Uterus (tissue), 4 donors: ENCODE measurements around the gene CKAP5. TPM values are rescaled to one million over a fixed set of nuclear protein-coding genes. Genes with fewer than 3 reads are reported as not detected.
A peak's percentile ranks its signal among the peaks of the same experiment; 100 is the strongest.

ENCODE experiments used
- DNase-seq, 2 donors: peaks; one replicate each; pipeline ENCODE4 v3.0.0-alpha.2; 2019 to 2020
- H3K27ac ChIP-seq, 2 donors: fragments of 200-600 bp; sonication (generic); 1 replicate in 1 of 2; 2 replicates in 1 of 2; pipeline ENCODE4 v1.5.1; 2016 to 2018
- H3K27me3 ChIP-seq, 2 donors: fragments of 200-600 bp; sonication (generic); one replicate each; pipeline ENCODE4 v1.5.1; 2018 to 2019; ENCODE audit warnings: control low read depth in 1 of 2
- H3K36me3 ChIP-seq, 2 donors: fragments of 200-600 bp; sonication (generic); one replicate each; pipeline ENCODE4 v1.5.1; 2019; ENCODE audit warnings: control low read depth in 1 of 2
- H3K4me1 ChIP-seq, 2 donors: fragments of 200-600 bp; sonication (generic); one replicate each; pipeline ENCODE4 v1.5.1; 2018 to 2019; ENCODE audit warnings: control low read depth in 1 of 2
- H3K4me3 ChIP-seq, 2 donors: fragments of 200-600 bp; sonication (generic); 1 replicate in 1 of 2; 2 replicates in 1 of 2; pipeline ENCODE4 v1.5.1; 2018 to 2019; ENCODE audit warnings: mild to moderate bottlenecking in 1 of 2
- H3K9me3 ChIP-seq, 2 donors: fragments of 200-600 bp; sonication (generic); one replicate each; pipeline ENCODE4 v1.5.1; 2019; ENCODE audit warnings: control low read depth in 1 of 2
- POLR2A ChIP-seq, 2 donors: fragments of 450-650 bp; IDR thresholded peaks; one replicate each; pipeline ENCODE4 v1.6.1; 2016; ENCODE audit warnings: antibody characterized with exemption in 2 of 2, mild to moderate bottlenecking in 1 of 2, moderate library complexity in 1 of 2
- intact Hi-C: fragments of 100-400 bp; cut with DNase I; formaldehyde crosslinking; loops from one replicate; pipeline ENCODE4 v1.15.1; 2023; ENCODE audit warnings: low total_unique reads
- total RNA-seq, 4 donors: library from RNA; depleted of rRNA in 3 of 4; stranded (reverse); fragments of >200 nt in 3 of 4; gene quantifications; one replicate each; pipeline versions ENCODE4 v1.1.0 to v1.2.4, GENCODE V29; 2014 to 2023
- TF ChIP-seq, protein P1 (sequence below), 4 experiments: fragments of 200-600 bp in 2 of 4; fragments of 450-650 bp in 2 of 4; sonication (generic) in 2 of 4; IDR thresholded peaks; one replicate each; pipeline ENCODE4 v1.5.1; 2016 to 2019; ENCODE audit warnings: antibody characterized with exemption in 4 of 4, mild to moderate bottlenecking in 2 of 4, moderate library complexity in 1 of 4
- donor health status: DM: yes; HTN: yes; CAD: no.

Gene CKAP5
- total RNA-seq, 4 donors from 2014 or later: 19.7 to 88.8 (median 44.2) TPM

GRCh38 chr11:46745995-46746394 lies 100.1 kb downstream of the CKAP5 start:
- H3K4me3 ChIP-seq: no peak overlapping the region
- H3K4me1 ChIP-seq: no peaks in the 10 kb centered on the region
- no peaks in the 10 kb centered on the region for H3K36me3 ChIP-seq
- no peaks in the 10 kb centered on the region for H3K27me3 ChIP-seq
- H3K27ac ChIP-seq: no peak overlapping the region
- H3K9me3 ChIP-seq: no peaks in the 10 kb centered on the region
- intact Hi-C loops: no loop called here
- TF ChIP-seq, protein P1, sequence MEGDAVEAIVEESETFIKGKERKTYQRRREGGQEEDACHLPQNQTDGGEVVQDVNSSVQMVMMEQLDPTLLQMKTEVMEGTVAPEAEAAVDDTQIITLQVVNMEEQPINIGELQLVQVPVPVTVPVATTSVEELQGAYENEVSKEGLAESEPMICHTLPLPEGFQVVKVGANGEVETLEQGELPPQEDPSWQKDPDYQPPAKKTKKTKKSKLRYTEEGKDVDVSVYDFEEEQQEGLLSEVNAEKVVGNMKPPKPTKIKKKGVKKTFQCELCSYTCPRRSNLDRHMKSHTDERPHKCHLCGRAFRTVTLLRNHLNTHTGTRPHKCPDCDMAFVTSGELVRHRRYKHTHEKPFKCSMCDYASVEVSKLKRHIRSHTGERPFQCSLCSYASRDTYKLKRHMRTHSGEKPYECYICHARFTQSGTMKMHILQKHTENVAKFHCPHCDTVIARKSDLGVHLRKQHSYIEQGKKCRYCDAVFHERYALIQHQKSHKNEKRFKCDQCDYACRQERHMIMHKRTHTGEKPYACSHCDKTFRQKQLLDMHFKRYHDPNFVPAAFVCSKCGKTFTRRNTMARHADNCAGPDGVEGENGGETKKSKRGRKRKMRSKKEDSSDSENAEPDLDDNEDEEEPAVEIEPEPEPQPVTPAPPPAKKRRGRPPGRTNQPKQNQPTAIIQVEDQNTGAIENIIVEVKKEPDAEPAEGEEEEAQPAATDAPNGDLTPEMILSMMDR (IDR thresholded peaks at IDR 0.05): no peak
- TF ChIP-seq POLR2A (IDR thresholded peaks at IDR 0.05): no peak
- no peak for DNase-seq

- intact Hi-C loops: no loop called here
- Histone ChIP-seq H3K9me3 (no peaks in the 10 kb centered on the region), H3K27me3 (no peaks in the 10 kb centered on the region), H3K4me1 (no peaks in the 10 kb centered on the region), H3K27ac (no peak overlapping the region), H3K36me3 (no peaks in the 10 kb centered on the region), H3K4me3 (no peak overlapping the region)
- DNase-seq: no peak
- TF ChIP-seq POLR2A (IDR thresholded peaks at IDR 0.05): no peak
- TF ChIP-seq, protein P1 (IDR thresholded peaks at IDR 0.05): no peak
Measured at GRCh38 chr11:46745328-46745727, 100.8 kb downstream of the CKAP5 start.

- H3K4me1 ChIP-seq: no peaks in the 10 kb centered on the region
- H3K27me3 ChIP-seq: no peaks in the 10 kb centered on the region
- H3K36me3 ChIP-seq: no peaks in the 10 kb centered on the region
- intact Hi-C loops: no loop called here
- H3K9me3 ChIP-seq: no peaks in the 10 kb centered on the region
- TF ChIP-seq, protein P1 (IDR thresholded peaks at IDR 0.05): no peak
- no peak for TF ChIP-seq POLR2A (IDR thresholded peaks at IDR 0.05)
- no peak for DNase-seq
- H3K4me3 ChIP-seq: no peak overlapping the region
- peak overlapping the region; percentile 24 to 52 for H3K27ac ChIP-seq
Measured at GRCh38 chr11:46743693-46744339, 102.3 kb downstream of the CKAP5 start.

DNA sequence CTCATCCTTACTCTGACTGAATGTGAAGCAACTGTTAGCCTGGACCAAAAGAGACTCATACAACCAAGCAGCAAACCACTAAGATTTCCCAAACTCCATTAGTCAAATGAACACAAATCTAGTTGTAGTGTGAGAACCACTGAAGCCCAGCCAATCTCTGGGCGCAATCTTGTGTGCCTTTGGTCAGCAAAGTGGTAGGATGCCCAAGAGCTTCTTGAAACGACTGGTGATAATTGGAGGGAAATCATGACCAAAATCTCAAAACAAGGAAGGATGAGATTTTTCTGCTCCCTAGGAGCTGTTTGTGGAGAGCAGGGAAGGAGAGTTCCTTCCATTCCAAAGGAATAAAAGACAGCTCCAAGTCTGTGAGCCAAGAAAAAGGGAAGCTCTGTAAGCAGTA lies 103.0 kb downstream of the CKAP5 start:
- H3K4me3 ChIP-seq: no peak overlapping the region
- no peaks in the 10 kb centered on the region for H3K9me3 ChIP-seq
- TF ChIP-seq, protein P1 (IDR thresholded peaks at IDR 0.05): no peak
- TF ChIP-seq POLR2A (IDR thresholded peaks at IDR 0.05): no peak
- no peaks in the 10 kb centered on the region for H3K27me3 ChIP-seq
- H3K27ac ChIP-seq: peak overlapping the region in 1 of 2 donors; percentile 52
- DNase-seq: no peak
- H3K4me1 ChIP-seq: no peaks in the 10 kb centered on the region
- no peaks in the 10 kb centered on the region for H3K36me3 ChIP-seq
- intact Hi-C loops: no loop called here

GRCh38 chr11:46741600-46742484 lies 104.2 kb downstream of the CKAP5 start:
- no peak overlapping the region for H3K27ac ChIP-seq
- H3K9me3 ChIP-seq: no peaks in the 10 kb centered on the region
- H3K36me3 ChIP-seq: no peaks in the 10 kb centered on the region
- no peak for DNase-seq
- TF ChIP-seq, protein P1 (IDR thresholded peaks at IDR 0.05): no peak
- TF ChIP-seq POLR2A (IDR thresholded peaks at IDR 0.05): no peak
- no peak overlapping the region for H3K4me3 ChIP-seq
- H3K27me3 ChIP-seq: no peaks in the 10 kb centered on the region
- H3K4me1 ChIP-seq: no peaks in the 10 kb centered on the region
- intact Hi-C loops: no loop called here
